MG63 (cell line): Measurements from ENCODE around the gene HNRNPM. TPM values are rescaled to one million over a fixed set of nuclear protein-coding genes. Genes with fewer than 3 reads are reported as not detected.
A peak's percentile ranks its signal among the peaks of the same experiment; 100 is the strongest.
"Not testable (repeated sequence)": the region's sequence is repeated elsewhere in the genome, so short reads cannot be mapped to it uniquely, and the experiment has no call there.

Experiments used
- DNase-seq: peaks from one replicate; pipeline ENCODE4 v3.0.0-alpha.2; 2020
- H3K27me3 ChIP-seq: fragments of 250-450 bp; sonication (Bioruptor Pico); 2 replicates; pipeline ENCODE4 v1.5.1; 2020; ENCODE audit warnings: mild to moderate bottlenecking, moderate library complexity
- H3K36me3 ChIP-seq: fragments of 250-450 bp; sonication (Bioruptor Pico); 2 replicates; pipeline ENCODE4 v1.5.1; 2020; ENCODE audit warnings: mild to moderate bottlenecking, moderate library complexity
- H3K4me3 ChIP-seq: fragments of 250-450 bp; sonication (Bioruptor Pico); 2 replicates; pipeline ENCODE4 v1.5.1; 2020; ENCODE audit warnings: mild to moderate bottlenecking, moderate library complexity
- H3K9me3 ChIP-seq: fragments of 250-450 bp; sonication (Bioruptor Pico); 2 replicates; pipeline ENCODE4 v1.5.1; 2020; ENCODE audit warnings: mild to moderate bottlenecking, moderate library complexity
- total RNA-seq: library from RNA; depleted of rRNA; stranded (reverse); fragments of >200 nt; shearing (Covaris generic); gene quantifications from 2 replicates; pipeline ENCODE4 v1.2.3, GENCODE V29; 2014; ENCODE audit warnings: low replicate concordance

Gene HNRNPM
- total RNA-seq, 1 experiment from 2014 or later, result 95.3 TPM

- no peak for DNase-seq
- Histone ChIP-seq H3K4me3 (no peak overlapping the region), H3K27me3 (no peaks in the 10 kb centered on the region), H3K9me3 (no peaks in the 10 kb centered on the region), H3K36me3 (peaks cover 16% of the 10 kb centered on the region)
These were observed 66.9 kb downstream of the HNRNPM start for GRCh38 chr19:8511573-8512101.

GRCh38 chr19:8512115-8512967 is 67.6 kb downstream of the HNRNPM start:
- peak; percentile 44 for DNase-seq

GRCh38 chr19:8513036-8513686 is 68.4 kb downstream of the HNRNPM start:
- peak overlapping the region; percentile 68 for H3K4me3 ChIP-seq
- H3K27me3 ChIP-seq, result no peaks in the 10 kb centered on the region; the same call in 1 of the 2 replicates
- DNase-seq, result no peak
- peaks cover 16% of the 10 kb centered on the region for H3K36me3 ChIP-seq
- H3K9me3 ChIP-seq, result no peaks in the 10 kb centered on the region

More at GRCh38 chr19:8512115-8512967, 67.6 kb downstream of the HNRNPM start:
- Histone ChIP-seq H3K4me3 (peak overlapping the region; percentile 68; the same call in 1 of the 2 replicates), H3K36me3 (peaks cover 16% of the 10 kb centered on the region), H3K9me3 (no peaks in the 10 kb centered on the region), H3K27me3 (no peaks in the 10 kb centered on the region)

GRCh38 chr19:8513687-8514504 is 69.1 kb downstream of the HNRNPM start, which contains the start of gene ZNF414:
ZNF414 (minus strand) TSS chr19:8514167; CDS start chr19:8514046, 121 bp downstream.
- Histone ChIP-seq H3K4me3 (peak within 1 kb of the TSS; percentile 68), H3K36me3 (peaks cover 16% of the 10 kb centered on the region), H3K9me3 (no peaks in the 10 kb centered on the region), H3K27me3 (no peaks in the 10 kb centered on the region; the same call in 1 of the 2 replicates)
- DNase-seq, result peak; percentile 99

- not testable (repeated sequence) for H3K9me3 ChIP-seq, DNase-seq, H3K27me3 ChIP-seq
- Histone ChIP-seq H3K36me3 (peaks cover 16% of the 10 kb centered on the region), H3K4me3 (peak overlapping the region; percentile 68)
These were observed 69.8 kb downstream of the HNRNPM start for GRCh38 chr19:8514505-8515009.

- H3K4me3 ChIP-seq, result no peak overlapping the region
- no peaks in the 10 kb centered on the region; the same call in 1 of the 2 replicates for H3K27me3 ChIP-seq
- DNase-seq, result no peak
- H3K9me3 ChIP-seq, result no peaks in the 10 kb centered on the region
- peaks cover 16% of the 10 kb centered on the region for H3K36me3 ChIP-seq
These were observed 70.5 kb downstream of the HNRNPM start for GRCh38 chr19:8515317-8515716.

- H3K4me3 ChIP-seq, result no peak overlapping the region
- H3K36me3 ChIP-seq, result peaks cover under 1% of the 10 kb centered on the region; the same call in 1 of the 2 replicates
- no peaks in the 10 kb centered on the region for H3K9me3 ChIP-seq
- DNase-seq, result no peak
- no peaks in the 10 kb centered on the region; the same call in 1 of the 2 replicates for H3K27me3 ChIP-seq
These were observed 73.0 kb downstream of the HNRNPM start for GRCh38 chr19:8517551-8518442.

- DNase-seq, result no peak
- Histone ChIP-seq H3K27me3 (no peaks in the 10 kb centered on the region; the same call in 1 of the 2 replicates), H3K4me3 (no peak overlapping the region), H3K36me3 (no peaks in the 10 kb centered on the region), H3K9me3 (no peaks in the 10 kb centered on the region)
These were observed 73.8 kb downstream of the HNRNPM start for GRCh38 chr19:8518536-8518935.

- H3K4me3 ChIP-seq, result no peak overlapping the region
- H3K36me3 ChIP-seq, result no peaks in the 10 kb centered on the region
- H3K9me3 ChIP-seq, result no peaks in the 10 kb centered on the region
- DNase-seq, result no peak
- H3K27me3 ChIP-seq, result no peaks in the 10 kb centered on the region; the same call in 1 of the 2 replicates
These were observed 74.6 kb downstream of the HNRNPM start for GRCh38 chr19:8519388-8519787.

- Histone ChIP-seq H3K9me3 (no peaks in the 10 kb centered on the region), H3K4me3 (peak overlapping the region; percentile 46), H3K36me3 (no peaks in the 10 kb centered on the region), H3K27me3 (peaks cover 9% of the 10 kb centered on the region)
- no peak for DNase-seq
These were observed 80.6 kb downstream of the HNRNPM start for GRCh38 chr19:8525401-8525684.

- peak; percentile 94 for DNase-seq
- Histone ChIP-seq H3K27me3 (peaks cover 21% of the 10 kb centered on the region), H3K36me3 (no peaks in the 10 kb centered on the region), H3K9me3 (no peaks in the 10 kb centered on the region), H3K4me3 (peak overlapping the region; percentile 66)
These were observed 81.7 kb downstream of the HNRNPM start for GRCh38 chr19:8526345-8527091.

GRCh38 chr19:8528500-8528899 is 83.7 kb downstream of the HNRNPM start:
- no peak for DNase-seq

GRCh38 chr19:8529369-8530006 is 84.7 kb downstream of the HNRNPM start:
- DNase-seq, result no peak
- peaks cover 48% of the 10 kb centered on the region for H3K27me3 ChIP-seq
- no peaks in the 10 kb centered on the region for H3K36me3 ChIP-seq
- H3K9me3 ChIP-seq, result no peaks in the 10 kb centered on the region
- H3K4me3 ChIP-seq, result no peak overlapping the region

More at GRCh38 chr19:8528500-8528899, 83.7 kb downstream of the HNRNPM start:
- Histone ChIP-seq H3K27me3 (peaks cover 38% of the 10 kb centered on the region), H3K9me3 (no peaks in the 10 kb centered on the region), H3K4me3 (no peak overlapping the region), H3K36me3 (no peaks in the 10 kb centered on the region)

- H3K4me3 ChIP-seq, result no peak overlapping the region
- H3K36me3 ChIP-seq, result no peaks in the 10 kb centered on the region
- H3K9me3 ChIP-seq, result no peaks in the 10 kb centered on the region
- H3K27me3 ChIP-seq, result peaks cover 55% of the 10 kb centered on the region
- DNase-seq, result no peak
These were observed 85.4 kb downstream of the HNRNPM start for GRCh38 chr19:8530061-8530679.
